DMS153 (cell line): ENCODE data around the gene TDP2.

Experiments used
- DNase-seq: peaks from one replicate; lab custom pipeline; 2025; lab: John Stamatoyannopoulos, UW

The TDP2 gene

GRCh38 chr6:24666641-24667377 is at the start of gene TDP2, which contains the start of gene ACOT13:
TDP2 (minus strand) TSS chr6:24666899; CDS start chr6:24666862, 37 bp downstream.
ACOT13 (plus strand) TSS chr6:24667077; CDS start chr6:24667264, 187 bp downstream.
- peak; percentile 95 for DNase-seq

DNA sequence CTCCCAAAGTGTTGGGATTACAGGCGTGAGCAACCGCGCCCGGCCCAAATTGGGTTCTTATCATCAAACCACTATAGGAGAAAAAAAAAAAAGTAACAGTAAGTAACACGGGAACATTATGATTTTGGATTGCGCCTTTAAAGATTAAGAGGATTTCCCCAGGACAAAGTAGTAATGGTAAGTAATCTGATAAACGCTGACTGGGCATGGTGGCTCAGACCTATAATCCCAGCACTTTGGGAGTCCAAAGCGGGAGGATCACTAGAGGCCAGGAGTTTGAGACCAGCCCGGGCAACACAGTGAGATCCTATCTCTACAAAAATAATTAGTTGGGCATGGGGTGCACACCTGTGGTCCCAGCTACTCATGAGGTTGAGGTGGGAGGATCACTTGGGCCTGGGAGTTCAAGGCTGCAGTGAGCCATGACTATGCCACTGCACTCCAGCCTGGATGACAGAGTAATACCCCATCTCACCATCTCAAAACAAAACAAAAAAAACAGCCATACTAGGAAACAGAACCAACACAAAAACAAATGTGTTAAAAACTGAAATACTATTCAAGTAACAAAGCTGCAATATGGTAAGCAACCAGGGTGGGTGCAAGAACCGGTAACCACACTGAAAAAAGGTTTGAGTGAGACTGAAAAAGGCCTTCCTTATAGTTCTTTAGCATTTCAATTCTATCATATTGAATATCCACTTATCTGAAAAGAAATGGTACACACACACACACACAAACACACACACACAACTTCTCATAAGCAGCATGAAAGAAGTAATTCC is 44.0 kb upstream of the TDP2 start:
- DNase-seq = no peak

- DNase-seq = no peak
Observed at GRCh38 chr6:24709014-24709711, 42.5 kb upstream of the TDP2 start.

- DNase-seq = no peak
Observed at GRCh38 chr6:24708612-24709011, 41.9 kb upstream of the TDP2 start.

DNA sequence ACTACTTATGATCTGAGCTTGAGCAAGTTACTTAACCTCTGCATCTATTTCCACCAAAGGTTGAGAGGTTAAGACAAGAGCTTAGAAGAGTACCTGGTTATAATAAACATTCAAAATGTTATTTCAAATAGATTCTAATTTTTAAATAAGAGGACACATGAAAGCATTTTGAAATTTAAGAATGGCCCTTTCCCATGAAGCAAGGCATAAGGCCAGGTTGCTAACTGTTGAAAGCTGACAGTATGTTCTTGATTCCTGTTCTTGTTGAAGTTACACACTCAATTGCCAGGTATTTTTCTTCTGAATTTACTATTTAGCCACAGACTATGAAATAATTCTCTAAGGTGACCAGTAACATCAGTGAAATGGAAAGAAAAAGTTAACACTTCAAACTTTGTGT is 37.8 kb upstream of the TDP2 start:
- DNase-seq = no peak

- DNase-seq = no peak
Observed at GRCh38 chr6:24702720-24703282, 36.1 kb upstream of the TDP2 start.

GRCh38 chr6:24699521-24700359 is 33.0 kb upstream of the TDP2 start:
- DNase-seq = no peak

- DNase-seq = no peak
Observed at GRCh38 chr6:24696097-24696496, 29.4 kb upstream of the TDP2 start.

DNA sequence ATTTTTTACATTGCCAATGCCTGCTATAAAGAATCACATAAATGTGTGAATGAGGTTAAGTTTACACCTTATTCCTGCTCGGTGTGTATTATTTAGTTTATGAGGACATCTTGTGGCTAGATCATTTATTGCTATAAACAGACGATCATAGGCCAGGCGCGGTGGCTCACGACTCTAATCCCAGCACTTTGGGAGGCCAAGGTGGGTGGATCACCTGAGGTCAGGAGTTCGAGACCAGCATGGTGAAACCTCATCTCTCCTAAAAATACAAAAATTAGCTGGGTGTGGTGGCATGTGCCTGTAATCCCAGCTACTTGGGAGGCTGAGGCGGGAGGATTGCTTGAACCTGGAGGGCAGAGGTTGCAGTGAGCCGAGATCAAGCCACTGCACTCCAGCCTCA is 28.9 kb upstream of the TDP2 start:
- peak; percentile 24 for DNase-seq

DNA sequence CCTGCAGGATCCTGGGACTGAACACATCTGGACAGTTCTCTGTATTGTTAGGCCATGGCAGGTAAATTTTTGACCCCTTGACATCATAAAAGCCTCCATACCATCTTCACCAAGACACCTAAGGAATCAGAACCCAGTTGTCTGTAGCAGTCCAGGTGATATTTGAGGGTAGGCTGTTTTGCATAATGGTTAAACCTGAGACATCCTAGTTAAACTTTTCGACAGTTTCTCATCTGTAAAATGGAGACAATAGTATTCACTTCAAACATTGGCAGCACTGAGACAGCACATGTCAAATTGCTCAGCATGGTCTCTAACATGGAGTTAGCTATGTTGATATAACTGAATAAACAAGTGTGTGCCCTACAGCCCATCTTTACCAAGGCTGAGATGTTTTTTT is 27.5 kb upstream of the TDP2 start:
- no peak for DNase-seq

- DNase-seq = no peak
Observed at GRCh38 chr6:24692848-24693592, 26.3 kb upstream of the TDP2 start.

- DNase-seq = no peak
Observed at GRCh38 chr6:24692415-24692814, 25.7 kb upstream of the TDP2 start.

DNA sequence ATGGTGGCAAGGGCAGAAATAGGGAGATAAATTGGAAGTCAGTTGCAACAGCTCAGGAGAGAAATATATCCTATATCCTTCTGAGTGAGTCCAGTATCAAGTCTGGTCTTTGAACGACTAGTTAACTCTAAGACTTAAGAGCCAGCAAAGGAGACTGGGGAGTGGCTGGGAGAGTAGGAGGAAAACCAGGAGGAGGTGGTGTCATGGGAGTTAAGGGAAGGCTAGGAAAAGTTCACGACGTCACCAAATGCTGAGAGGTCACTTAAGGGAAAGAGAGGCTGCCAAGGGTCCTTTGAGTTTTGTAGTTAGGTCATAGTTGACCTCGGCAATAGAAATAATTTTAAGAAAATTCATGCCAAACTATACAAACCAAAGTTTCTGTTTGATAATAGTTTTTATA is 25.3 kb upstream of the TDP2 start:
- DNase-seq = no peak

DNA sequence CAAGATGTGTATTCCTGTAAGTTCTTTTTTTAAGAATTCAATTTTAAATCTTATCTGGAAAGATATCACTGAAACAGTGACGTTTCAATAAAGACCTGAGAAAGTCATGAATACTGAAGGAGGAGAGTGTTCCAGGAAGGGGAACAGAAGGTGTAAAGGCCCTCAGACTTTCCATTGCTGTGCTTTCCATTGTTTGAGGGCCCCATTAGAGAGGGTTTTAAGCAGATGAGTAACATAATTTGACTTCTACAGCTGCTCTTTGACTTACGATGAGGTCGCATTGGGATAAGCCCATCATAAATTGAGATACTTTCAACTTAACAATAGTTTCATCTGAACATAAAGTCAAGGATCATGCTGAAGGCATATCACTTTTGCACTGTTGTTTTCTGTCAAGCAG is 24.9 kb upstream of the TDP2 start:
- no peak for DNase-seq

DNA sequence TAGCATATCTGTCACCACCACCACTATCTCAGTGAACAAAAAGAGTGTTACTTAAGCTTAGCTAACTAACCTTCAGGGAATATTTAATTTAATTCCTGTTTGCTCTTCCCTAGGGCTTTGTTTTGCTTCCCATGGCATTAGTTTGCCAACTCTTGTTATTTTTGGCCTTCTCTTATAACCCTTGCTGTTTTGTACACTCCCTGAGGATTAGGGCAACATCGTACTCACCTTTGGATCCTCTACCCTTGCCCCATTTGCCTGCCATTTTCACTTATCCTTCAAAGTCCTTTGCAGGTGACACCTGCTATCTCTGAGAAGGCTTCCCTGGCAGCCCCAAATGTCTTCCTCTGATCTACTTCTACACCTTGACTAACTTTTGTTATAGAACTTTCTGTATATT is 23.9 kb upstream of the TDP2 start:
- no peak for DNase-seq

DNA sequence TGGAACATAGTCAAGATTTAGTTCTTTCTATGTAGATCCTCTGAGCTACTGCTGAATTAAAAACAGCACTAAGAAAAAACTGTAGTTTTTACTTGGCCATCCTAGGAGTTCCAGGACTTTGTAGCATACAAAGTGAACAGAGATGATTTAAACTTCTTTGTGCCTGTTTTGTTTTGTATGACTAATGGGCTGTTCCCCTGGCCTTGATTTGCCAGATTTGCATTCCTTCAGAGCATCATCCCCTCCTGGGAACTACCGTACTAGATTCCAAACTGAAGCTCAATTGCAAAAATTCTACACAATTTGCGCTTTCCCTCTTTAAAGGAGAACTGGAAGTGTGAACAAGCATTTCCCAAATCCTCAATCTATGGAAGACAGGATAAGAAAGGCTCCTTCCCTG is 23.3 kb upstream of the TDP2 start:
- no peak for DNase-seq

DNA sequence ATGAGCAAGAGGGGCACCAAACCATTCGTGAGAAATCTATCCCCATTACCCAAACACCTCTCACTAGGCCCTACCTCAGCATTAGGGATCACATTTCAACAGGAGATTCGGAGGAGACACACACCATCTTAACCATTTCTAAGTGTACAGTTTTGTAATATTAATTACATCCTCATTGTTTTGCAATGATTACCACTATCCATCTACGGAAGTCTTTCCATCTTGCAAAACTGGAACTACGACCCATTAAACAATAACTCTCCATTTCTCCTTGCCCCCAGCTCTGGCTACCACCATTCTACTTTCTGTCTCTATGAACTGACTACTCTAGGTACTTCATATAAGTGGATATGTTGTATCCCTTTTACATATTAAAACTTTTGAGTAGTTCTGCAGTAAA is 20.2 kb upstream of the TDP2 start:
- DNase-seq = no peak

DNA sequence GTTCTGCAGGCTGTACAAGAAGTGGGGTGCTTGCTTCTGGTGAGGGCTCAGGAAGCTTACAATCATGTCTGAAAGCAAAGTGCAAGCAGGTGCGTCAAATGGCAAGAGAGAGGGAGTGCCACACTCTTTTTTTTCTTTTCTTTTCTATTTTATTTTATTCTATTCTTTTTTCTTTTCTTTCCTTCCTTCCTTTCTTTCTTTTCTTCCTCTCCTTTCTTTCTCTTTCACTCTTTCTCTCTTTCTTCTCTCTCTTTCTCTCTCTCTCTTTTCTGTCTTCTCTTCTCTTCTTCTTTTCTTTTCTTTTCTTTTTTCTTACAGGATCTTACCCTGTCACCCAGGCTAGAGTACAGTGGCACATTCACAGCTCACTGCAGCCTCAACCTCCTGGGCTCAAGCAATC is 19.7 kb upstream of the TDP2 start:
- DNase-seq = no peak

DNA sequence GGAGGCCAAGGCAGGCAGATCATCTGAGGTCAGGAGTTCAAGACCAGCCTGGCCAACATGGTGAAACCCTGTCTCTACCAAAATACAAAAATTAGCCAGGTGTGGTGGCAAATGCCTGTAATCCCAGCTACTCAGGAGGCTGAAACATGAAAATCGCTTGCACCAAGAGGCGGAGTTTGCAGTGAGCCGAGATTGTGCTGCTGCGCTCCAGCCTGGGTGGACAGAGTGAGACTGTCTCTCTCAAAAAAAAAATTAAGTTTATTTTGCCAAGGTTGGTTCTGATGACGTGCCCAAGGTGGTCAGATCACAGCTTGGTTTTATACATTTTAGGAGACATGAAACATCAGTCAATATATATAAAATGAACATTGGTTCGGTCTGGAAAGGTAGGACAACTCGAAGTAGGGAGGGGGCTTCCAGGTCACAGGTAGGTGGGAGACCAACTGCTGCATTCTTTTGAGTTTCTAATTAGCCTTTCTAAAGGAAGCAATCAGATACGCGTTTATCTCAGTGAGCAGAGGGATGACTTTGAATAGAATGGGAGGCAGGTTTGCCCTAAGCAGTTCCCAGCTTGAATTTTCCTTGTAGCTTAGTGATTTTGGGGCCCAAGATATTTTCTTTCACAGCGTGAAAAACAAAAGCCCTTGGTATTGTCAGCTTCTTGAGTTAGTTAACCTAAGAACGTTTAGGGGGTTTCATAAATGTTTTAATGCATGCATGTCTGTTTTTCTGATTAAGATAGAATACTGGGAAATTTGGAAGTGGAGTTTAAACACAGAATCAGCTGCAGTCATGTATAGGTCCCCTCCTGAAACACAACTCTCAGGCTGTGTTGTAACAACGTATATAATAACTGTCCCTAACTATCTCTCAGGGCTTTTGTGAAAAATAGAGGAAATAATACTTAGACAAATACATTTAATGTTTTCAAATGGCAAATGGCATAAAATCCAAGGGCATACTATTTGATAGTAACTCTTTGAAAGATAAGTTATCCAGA is 16.9 kb upstream of the TDP2 start:
- DNase-seq = no peak

GRCh38 chr6:24680582-24680981 is 13.9 kb upstream of the TDP2 start:
- no peak for DNase-seq
